Stimulated activated CD4-positive, alpha-beta T cell treated with anti-CD3 and anti-CD28 coated beads, Interleukin-12 subunit alpha, Interleukin-12 subunit beta, amount 100 ng/mL, for 4 hours (primary cell): ENCODE measurements around the gene TMEM258.

Experiments used
- DNase-seq: peaks from one replicate; pipeline ENCODE4 v3.0.0-alpha.2; 2020

TMEM258 gene

DNA sequence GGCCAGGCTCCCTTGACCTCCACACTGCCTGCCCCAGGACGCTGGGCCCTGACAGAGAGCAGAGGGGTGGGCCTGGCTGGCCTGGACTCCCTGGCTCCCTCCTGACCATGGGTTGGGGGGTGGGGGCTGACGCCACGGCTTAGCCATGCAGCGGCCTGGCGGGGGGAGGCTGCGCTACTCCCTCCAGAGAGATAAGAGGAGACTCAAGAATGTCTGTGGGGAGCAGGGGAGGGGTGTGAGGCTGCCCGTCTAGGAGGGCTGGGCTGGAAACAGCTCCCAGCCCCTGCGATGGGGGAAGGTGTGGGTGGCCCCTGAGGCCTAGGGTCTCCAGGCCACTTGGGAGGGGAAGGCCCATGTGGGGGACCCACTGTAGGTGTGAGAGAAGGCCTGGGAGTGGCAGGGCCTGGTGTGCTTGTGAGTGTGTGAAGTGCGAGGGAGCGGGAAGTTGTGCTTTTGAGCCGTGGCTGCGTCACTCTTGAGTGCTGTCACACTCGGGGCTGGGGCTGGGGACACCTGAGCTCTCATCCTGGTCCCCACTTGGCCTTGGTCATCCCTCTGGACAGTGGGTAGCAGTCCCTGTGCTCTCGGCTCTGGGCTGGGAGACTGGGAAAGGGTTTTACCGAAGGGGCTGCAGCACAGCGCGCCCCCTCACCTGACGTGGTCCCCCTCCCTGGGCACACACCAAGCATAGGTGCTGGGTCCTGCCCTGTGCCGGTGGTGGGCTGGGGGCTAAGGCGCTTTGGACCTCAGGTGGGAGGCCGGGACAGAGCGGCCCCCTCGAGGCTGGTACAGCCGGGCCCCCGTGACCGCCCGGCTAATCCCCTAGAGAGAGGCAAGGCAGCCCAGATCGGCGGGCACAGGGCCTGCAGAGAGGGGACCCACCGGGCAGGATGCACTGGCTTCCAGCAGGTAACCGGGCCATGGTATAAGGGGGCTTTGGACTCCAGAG is 37.6 kb downstream of the TMEM258 start:
- no peak for DNase-seq

GRCh38 chr11:61753672-61754071 is 38.7 kb downstream of the TMEM258 start:
- no peak for DNase-seq

DNA sequence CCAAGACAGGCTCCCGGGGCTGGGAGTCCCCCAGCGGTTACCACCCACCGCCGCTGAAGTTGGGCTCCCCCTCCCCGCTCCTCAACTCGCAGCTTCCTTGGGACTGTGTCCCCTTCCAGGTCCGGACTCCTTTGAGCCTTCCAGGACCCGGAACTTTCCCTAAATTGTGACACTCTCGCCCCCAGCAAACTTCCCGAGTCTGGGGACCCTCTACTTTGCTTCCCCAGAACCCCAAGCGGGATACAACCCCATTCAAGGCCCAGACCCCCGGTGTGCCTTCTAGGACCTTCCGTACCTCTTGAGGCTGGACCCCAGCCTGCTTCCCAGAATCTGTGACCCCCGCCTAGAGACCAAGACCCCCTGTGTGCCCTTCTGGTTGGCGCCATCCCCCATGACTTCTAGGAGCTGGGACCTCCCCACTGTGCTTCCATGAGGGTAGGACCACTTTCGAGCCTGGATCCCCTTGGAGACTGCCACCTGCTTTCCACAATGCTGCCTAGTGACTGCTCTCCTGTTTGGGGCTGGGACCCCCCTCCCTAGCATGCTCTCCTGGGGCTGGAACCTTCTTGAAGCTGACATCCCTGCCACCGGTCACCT is 39.4 kb downstream of the TMEM258 start:
- DNase-seq, result no peak

DNA sequence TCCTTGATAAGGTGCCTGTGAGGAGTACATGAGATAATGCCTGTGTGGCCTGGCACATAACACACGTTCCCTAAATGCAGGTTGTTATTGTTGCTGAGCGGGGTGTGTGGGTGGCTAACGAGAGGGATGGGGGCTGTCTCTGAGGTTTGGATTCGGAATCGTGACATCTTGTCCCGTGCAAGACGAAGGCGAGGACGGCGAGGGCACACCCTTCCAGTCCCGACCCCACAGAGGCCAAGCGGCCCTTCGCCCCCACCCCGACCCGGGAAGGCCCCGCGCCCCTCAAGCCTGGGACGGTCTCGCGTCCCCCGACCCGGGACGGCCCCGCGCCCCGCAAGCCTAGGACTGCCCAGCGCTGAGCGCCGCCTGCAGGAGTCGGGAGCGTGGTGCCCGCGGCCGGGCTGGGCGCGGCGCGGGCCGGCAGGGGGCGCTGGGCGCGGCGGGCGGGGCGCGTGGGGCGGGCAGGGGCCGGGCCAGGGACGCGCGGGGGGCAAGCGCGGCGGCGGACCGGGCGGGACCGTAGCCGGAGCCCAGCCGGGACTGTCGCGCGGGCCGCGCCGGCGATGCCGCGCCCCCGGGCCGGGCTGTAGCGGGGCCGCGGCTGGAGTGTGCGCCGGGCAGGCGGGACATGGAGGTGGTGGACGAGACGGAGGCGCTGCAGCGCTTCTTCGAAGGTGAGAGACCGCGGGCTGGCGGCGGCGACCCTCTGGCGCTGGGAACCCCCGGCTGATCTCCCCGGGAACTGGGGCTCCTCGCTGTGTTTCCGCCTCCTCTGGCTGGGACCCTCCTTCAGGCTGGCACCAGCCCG is 40.1 kb downstream of the TMEM258 start, which contains the start of gene MYRF:
MYRF (plus strand) TSS at position 520 of the 808 bp plus-strand sequence; CDS start at position 629, 109 bp downstream.
- DNase-seq, result peak; percentile 59

DNA sequence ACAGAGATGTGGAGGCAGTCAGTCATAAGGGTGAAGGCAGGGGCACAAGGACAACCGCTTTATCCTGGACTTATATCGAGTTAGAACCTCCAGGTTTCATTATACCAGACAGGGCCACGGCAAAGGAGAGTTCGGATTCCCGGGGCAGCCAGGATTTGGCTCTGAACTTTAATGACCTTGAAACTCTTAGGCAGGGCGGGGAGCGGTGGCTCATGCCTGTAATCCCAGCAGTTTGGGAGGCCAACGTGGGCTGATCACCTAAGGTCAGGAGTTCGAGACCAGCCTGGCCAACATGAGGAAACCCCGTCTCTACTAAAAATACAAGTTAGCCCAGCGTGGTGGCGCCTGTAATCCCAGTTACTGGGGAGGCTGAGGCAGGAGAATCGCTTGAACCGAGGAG is 41.0 kb downstream of the TMEM258 start:
- DNase-seq, result no peak

GRCh38 chr11:61750631-61751273 is 41.6 kb downstream of the TMEM258 start:
- no peak for DNase-seq

GRCh38 chr11:61749591-61750217 is 42.7 kb downstream of the TMEM258 start:
- no peak for DNase-seq

DNA sequence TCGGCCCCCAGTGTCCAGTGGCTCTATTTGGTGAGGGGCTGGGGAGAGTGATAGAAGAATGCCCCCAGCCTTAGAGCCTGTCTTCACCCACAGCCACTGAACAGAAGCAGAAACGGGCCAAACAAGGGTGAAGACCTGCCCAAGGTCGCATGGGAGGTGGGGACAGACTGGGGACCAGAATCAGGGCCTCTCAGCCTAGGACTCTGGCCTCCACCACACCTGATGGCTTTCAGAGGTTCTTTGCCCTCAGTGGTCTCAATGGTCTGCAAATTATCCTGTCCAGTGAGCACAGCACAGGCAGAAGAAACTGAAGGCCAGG is 44.5 kb downstream of the TMEM258 start:
- DNase-seq, result no peak

- peak; percentile 12 for DNase-seq
These were observed 45.0 kb downstream of the TMEM258 start for GRCh38 chr11:61747192-61747966.

DNA sequence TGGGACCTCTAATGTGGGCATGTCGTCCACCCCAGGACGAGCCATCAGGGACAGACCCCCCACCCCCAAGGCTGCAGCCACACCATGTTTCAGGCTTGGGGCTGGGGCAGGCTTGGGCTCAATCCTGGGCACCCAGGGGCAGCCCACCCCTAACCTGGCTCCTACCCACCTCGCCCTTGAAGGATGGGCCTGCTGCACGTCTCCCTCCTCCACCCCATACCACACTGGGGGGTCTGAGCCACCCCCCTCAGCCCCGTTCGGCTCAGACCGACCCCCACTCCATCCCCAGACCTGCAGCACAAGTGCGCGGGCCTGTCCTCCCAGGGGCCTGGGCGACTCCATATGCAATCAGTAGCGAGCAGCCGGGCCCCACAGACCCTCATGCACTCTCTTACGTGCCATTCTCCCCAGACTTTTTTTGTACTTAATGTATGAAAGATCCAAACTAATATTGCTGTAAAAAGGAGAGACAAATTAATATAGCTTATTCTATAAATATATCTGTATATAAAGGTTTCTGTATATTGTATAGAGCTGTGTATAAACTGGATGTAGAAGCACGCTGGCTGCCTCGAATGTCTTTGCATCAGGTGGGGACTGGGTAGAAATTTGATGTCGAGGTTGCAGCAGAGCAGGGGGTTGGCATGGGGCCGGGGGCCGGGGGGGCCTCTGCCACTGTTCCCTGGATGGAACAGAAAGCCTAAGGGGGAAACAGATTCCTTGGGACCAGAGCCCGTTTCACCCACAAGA is 45.8 kb downstream of the TMEM258 start:
- no peak for DNase-seq

- DNase-seq, result no peak
These were observed 46.5 kb downstream of the TMEM258 start for GRCh38 chr11:61745781-61746441.

- no peak for DNase-seq
These were observed 47.7 kb downstream of the TMEM258 start for GRCh38 chr11:61744609-61745156.

DNA sequence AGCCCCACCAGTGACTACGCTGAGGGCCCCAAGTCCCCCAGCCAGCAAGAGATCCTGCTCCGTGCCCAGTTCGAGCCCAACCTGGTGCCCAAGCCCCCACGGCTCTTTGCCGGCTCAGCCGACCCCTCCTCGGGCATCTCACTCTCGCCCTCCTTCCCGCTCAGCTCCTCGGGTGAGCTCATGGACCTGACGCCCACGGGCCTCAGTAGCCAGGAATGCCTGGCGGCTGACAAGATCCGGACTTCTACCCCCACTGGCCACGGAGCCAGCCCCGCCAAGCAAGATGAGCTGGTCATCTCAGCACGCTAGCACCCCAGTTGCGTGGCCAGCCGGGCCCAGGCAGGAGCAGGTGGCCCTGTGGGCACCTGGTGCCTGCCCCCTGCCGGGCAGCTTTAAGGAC is 48.2 kb downstream of the TMEM258 start:
- DNase-seq, result no peak

DNA sequence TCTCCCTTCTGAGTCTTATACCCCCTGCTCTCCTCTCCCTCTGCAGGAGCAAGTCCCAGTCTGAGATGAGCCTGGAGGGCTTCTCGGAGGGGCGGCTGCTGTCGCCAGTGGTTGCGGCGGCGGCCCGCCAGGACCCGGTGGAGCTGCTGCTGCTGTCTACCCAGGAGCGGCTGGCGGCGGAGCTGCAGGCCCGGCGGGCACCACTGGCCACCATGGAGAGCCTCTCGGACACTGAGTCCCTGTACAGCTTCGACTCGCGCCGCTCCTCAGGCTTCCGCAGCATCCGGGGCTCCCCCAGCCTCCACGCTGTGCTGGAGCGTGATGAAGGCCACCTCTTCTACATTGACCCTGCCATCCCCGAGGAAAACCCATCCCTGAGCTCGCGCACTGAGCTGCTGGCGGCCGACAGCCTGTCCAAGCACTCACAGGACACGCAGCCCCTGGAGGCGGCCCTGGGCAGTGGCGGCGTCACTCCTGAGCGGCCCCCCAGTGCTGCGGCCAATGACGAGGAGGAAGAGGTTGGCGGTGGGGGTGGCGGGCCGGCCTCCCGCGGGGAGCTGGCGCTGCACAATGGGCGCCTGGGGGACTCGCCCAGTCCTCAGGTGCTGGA is 48.8 kb downstream of the TMEM258 start:
- no peak for DNase-seq

- no peak for DNase-seq
These were observed 50.0 kb downstream of the TMEM258 start for GRCh38 chr11:61742391-61742790.

DNA sequence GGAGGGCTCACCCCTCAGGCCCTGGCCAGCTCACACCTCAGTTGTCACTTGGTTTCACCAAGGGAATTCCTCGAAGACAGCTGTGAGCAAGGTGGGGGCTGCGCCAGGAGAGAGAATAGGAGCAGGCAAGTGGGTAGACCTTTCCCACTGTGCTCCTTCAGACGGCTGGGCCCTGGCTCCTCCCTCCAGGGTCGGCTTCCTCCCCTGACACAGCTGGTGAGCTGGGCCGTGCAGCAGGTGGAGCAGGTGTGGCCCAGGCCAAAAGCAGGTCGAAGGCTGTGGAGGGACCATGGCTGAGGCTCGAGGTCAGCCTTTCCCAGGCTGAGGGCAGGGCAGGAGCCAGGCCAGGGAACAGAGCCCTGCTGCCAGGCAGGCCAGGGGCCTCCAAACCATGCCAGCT is 52.4 kb downstream of the TMEM258 start:
- no peak for DNase-seq

DNA sequence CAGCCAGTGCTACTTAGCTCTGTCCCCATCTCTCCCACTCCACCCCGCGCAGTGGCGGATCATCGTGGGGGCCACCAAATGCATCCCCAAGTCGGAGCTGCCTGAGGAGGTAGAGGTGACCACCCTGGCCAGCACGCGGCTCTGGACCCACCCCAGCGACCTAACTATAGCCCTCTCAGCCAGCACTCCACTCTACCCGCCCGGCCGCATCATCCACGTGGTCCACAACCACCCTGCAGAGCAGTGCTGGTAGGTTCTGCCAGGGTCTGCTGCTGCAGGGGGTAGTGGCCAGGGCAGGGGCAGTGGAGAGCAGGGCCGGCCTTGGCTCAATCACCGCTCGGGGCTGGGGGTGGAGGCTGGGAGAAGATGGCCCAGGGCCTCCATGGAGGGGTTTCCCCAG is 53.0 kb downstream of the TMEM258 start:
- no peak for DNase-seq
